Peyer's patch (tissue), 4 donors: ENCODE results near the gene NIT2. TPM values are rescaled to one million over a fixed set of nuclear protein-coding genes. Genes with fewer than 3 reads are reported as not detected.

Source experiments
- DNase-seq, 3 donors: peaks; one replicate each; pipeline ENCODE4 v3.0.0-alpha.2; 2017 to 2019
- H3K27ac ChIP-seq, 4 donors: fragments of 200-600 bp; sonication (generic); one replicate each; pipeline ENCODE4 v1.5.1; 2016 to 2019
- H3K27me3 ChIP-seq, 2 donors: fragments of 200-600 bp; sonication (generic); one replicate each; pipeline ENCODE4 v1.5.1; 2019
- H3K36me3 ChIP-seq, 3 donors: fragments of 200-600 bp; sonication (generic); one replicate each; pipeline ENCODE4 v1.5.1; 2016 to 2019
- H3K4me1 ChIP-seq, 4 donors: fragments of 200-600 bp; sonication (generic); one replicate each; pipeline ENCODE4 v1.5.1; 2016 to 2019
- H3K4me3 ChIP-seq, 4 donors: fragments of 200-600 bp; sonication (generic); 1 replicate in 3 of 4; 2 replicates in 1 of 4; pipeline ENCODE4 v1.5.1; 2016 to 2019; ENCODE audit warnings: mild to moderate bottlenecking in 1 of 4
- H3K9me3 ChIP-seq, 4 donors: fragments of 200-600 bp; sonication (generic); one replicate each; pipeline ENCODE4 v1.5.1; 2016 to 2019; ENCODE audit warnings: mild to moderate bottlenecking in 1 of 4
- POLR2A ChIP-seq, 2 donors: fragments of 450-650 bp; IDR thresholded peaks; one replicate each; pipeline ENCODE4 v1.5.1; 2017; ENCODE audit warnings: antibody characterized with exemption in 2 of 2, mild to moderate bottlenecking in 2 of 2, moderate library complexity in 2 of 2
- total RNA-seq, 4 donors: library from RNA; depleted of rRNA; stranded (reverse); fragments of >200 nt; gene quantifications; one replicate each; pipeline ENCODE4 v1.1.0, GENCODE V29; 2016
- TF ChIP-seq, protein P1 (sequence below), 6 experiments: fragments of 450-650 bp in 4 of 6; fragments of 200-600 bp in 2 of 6; sonication (generic) in 1 of 6; IDR thresholded peaks; one replicate each; pipeline ENCODE4 v1.5.1; 2017 to 2019; ENCODE audit warnings: antibody characterized with exemption in 6 of 6, mild to moderate bottlenecking in 3 of 6, moderate library complexity in 1 of 6

The NIT2 gene
- total RNA-seq, 4 donors from 2014 or later = 14.0 to 28.3 (median 17.2) TPM

DNA sequence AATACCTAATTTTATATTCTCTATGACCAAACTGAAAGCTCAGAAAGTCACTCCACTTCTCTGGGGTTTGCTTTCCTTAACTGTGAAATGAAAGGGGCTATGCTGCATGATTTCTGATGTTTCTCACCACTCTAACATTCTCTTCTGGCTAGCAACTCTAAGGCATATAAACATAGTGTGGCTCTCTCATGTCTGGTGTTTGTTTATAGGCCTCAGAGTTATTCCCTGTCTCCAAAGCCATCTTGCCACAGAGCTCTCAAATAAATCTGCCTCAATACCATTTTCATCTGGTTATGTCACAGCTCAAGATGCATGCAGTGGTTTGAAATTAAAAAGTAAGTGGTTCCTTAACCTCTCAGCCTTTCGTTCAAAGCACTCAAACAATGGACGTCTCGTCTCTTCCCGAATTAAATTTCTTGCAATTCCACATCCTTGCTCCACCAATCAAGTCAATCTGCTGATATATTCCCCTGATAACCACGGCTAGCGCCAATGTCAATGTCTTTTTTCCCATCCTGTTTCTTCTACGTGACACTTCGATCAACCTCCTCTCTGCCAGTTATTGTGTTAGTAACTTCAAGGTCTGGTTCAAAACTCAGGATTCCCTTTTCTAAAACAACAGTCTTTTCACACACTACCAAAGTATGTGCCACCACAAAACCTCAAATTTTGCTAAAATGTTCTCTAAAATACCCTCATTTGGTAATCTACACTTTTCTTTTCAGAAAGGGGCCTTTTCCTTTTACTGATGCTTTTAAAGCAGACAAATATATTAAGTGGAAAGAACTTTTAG is 50.4 kb downstream of the NIT2 start:
- Histone ChIP-seq H3K27ac (no peak overlapping the region), H3K4me3 (no peak overlapping the region), H3K36me3 (peaks cover 0 to 54% (median 0%) of the 10 kb centered on the region in 3 donors), H3K27me3 (no peaks in the 10 kb centered on the region), H3K4me1 (peaks cover 0 to 3% (median 0%) of the 10 kb centered on the region in 4 donors), H3K9me3 (no peaks in the 10 kb centered on the region)
- DNase-seq = no peak
- TF ChIP-seq POLR2A (IDR thresholded peaks at IDR 0.05) = no peak
- TF ChIP-seq, protein P1, sequence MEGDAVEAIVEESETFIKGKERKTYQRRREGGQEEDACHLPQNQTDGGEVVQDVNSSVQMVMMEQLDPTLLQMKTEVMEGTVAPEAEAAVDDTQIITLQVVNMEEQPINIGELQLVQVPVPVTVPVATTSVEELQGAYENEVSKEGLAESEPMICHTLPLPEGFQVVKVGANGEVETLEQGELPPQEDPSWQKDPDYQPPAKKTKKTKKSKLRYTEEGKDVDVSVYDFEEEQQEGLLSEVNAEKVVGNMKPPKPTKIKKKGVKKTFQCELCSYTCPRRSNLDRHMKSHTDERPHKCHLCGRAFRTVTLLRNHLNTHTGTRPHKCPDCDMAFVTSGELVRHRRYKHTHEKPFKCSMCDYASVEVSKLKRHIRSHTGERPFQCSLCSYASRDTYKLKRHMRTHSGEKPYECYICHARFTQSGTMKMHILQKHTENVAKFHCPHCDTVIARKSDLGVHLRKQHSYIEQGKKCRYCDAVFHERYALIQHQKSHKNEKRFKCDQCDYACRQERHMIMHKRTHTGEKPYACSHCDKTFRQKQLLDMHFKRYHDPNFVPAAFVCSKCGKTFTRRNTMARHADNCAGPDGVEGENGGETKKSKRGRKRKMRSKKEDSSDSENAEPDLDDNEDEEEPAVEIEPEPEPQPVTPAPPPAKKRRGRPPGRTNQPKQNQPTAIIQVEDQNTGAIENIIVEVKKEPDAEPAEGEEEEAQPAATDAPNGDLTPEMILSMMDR (IDR thresholded peaks at IDR 0.05) = no peak

DNA sequence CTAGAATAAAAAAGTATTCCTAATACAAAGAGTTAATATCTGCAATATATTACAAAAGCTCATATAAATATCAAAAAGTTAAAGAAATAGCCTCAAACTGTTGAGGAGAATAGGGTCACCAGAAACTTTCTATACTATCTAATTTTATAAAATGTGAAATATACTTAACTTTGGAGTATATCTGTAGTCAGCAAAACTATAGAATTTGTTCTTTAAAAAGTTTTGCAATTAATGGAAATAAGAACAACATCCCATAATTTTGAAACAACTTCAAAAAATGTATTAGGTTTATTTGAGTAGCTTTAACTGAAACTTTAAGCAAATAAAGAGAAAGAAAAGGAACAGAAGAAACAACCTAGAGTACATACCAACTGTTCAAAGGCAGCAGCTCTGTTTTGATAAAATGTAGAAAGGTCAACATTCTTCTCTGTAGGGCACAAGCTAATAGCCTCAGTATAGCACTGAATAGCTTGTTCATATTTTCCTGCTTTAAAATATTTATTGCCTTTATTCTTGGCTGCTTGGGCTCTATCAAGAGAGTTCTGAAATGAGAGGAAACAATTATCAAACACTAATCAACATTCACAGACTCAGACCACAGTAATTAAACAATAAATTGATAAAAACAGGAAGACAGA is 52.0 kb downstream of the NIT2 start:
- Histone ChIP-seq H3K4me1 (peaks cover 0 to 3% (median 0%) of the 10 kb centered on the region in 4 donors), H3K4me3 (no peak overlapping the region), H3K27ac (no peak overlapping the region), H3K27me3 (no peaks in the 10 kb centered on the region), H3K36me3 (peaks cover 0 to 38% (median 0%) of the 10 kb centered on the region in 3 donors), H3K9me3 (no peaks in the 10 kb centered on the region)
- no peak for DNase-seq
- TF ChIP-seq, protein P1 (IDR thresholded peaks at IDR 0.05) = no peak
- no peak for TF ChIP-seq POLR2A (IDR thresholded peaks at IDR 0.05)

DNA sequence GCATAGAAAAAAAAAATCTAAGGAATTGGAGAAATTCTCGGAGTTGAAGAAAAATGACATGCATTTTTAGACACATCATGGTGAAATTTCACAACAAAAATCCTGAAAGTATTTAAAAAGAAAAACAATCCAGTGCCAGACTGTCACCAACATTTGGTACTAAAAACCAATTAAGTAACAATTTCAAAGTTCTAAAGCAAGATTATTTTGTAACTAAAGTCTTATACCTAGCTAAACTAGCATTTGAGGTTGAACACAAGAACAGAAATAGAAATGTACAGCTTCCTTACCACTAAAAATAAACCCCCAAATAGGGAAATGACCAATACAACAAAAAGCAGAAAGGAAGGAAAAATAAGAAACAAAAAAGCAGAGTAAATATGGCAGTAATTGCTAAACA is 54.5 kb downstream of the NIT2 start:
- Histone ChIP-seq H3K27ac (no peak overlapping the region), H3K9me3 (no peaks in the 10 kb centered on the region), H3K27me3 (no peaks in the 10 kb centered on the region), H3K4me3 (no peak overlapping the region), H3K36me3 (peaks cover 0 to 15% (median 0%) of the 10 kb centered on the region in 3 donors), H3K4me1 (peaks cover 0 to 7% (median 0%) of the 10 kb centered on the region in 4 donors)
- TF ChIP-seq, protein P1 (IDR thresholded peaks at IDR 0.05) = no peak
- no peak for TF ChIP-seq POLR2A (IDR thresholded peaks at IDR 0.05)
- DNase-seq = no peak

DNA sequence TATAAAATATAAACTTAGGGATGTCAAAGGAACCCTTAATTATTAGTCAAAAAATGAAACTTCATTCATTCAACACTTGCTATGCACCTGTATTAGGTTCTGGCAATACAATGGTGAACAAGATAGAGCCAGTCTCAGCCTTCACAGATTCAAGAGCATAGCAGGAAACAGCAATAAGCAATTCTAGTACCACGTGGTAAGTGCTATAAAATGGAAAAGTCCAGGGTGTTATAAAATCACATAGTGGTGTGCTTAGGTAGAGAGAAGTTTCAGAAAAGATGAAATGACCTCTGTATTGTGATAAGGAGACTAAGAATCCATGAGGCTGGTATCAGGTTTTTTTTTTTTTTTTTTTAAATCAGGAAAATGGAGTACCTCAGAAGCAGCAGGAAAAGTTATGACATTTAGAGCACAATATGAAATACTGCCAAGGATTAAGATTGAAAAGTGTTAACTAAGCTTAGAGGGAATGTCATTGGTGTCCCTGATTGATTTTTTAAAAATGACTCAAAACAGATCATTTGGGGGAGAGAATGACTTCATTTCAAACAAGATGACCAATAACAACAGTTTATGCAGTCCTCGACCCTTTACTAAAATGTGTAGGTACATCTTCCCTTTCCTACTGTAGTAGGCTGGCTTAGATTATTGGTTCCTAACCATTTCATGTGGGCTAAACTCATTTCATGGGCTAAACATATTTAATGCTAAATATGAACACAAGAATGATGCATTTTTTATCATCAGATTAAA is 61.3 kb downstream of the NIT2 start:
- DNase-seq = no peak
- no peaks in the 10 kb centered on the region for H3K27me3 ChIP-seq
- H3K4me1 ChIP-seq = peaks cover 0 to 40% (median 9%) of the 10 kb centered on the region in 4 donors
- no peak overlapping the region for H3K4me3 ChIP-seq
- no peaks in the 10 kb centered on the region for H3K36me3 ChIP-seq
- TF ChIP-seq POLR2A (IDR thresholded peaks at IDR 0.05) = no peak
- TF ChIP-seq, protein P1 (IDR thresholded peaks at IDR 0.05) = no peak
- H3K9me3 ChIP-seq = no peaks in the 10 kb centered on the region
- no peak overlapping the region for H3K27ac ChIP-seq

DNA sequence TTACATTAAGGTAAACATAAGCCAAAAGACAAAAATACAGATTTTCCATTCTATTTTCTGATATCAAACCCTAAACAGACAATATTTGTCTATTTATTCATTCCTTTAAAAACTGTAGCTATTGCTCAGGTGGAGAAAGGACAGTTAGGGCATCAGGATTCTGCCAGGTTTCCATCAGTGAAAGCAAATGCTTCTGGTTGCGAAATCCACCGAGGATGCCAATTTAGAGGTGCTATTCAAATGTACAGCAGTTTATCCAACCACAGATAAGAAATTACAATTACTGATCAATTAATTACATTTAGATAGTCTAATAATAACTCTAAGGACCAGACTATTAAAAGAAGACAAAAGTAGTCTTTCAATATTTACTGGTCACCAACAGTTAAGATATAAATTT is 62.4 kb downstream of the NIT2 start:
- peaks cover 0 to 40% (median 9%) of the 10 kb centered on the region in 4 donors for H3K4me1 ChIP-seq
- no peaks in the 10 kb centered on the region for H3K36me3 ChIP-seq
- no peak overlapping the region for H3K27ac ChIP-seq
- no peak overlapping the region for H3K4me3 ChIP-seq
- TF ChIP-seq, protein P1 (IDR thresholded peaks at IDR 0.05) = no peak
- TF ChIP-seq POLR2A (IDR thresholded peaks at IDR 0.05) = no peak
- DNase-seq = no peak
- H3K27me3 ChIP-seq = no peaks in the 10 kb centered on the region
- no peaks in the 10 kb centered on the region for H3K9me3 ChIP-seq
